Upper lobe of left lung (tissue), 6 donors: ENCODE data around the gene LEMD2. TPM values are rescaled to one million over a fixed set of nuclear protein-coding genes. Genes with fewer than 3 reads are reported as not detected.

Experiments
- ATAC-seq, 2 donors: fragments of 200-7000 bp; cut with Tn5 transposase; one replicate each; pipeline ENCODE4 v1.9.1; 2022; ENCODE audit warnings: mild to moderate bottlenecking in 2 of 2, moderate library complexity in 2 of 2; ENCODE audit not compliant: low FRiP score in 2 of 2
- DNase-seq, 2 donors: peaks; one replicate each; pipeline ENCODE4 v3.0.0-alpha.2; 2019 to 2020
- H3K27ac ChIP-seq, 4 donors: fragments of 200-600 bp; sonication (generic); one replicate each; pipeline ENCODE4 v1.5.1; 2016 to 2019
- H3K27me3 ChIP-seq, 4 donors: fragments of 200-600 bp; sonication (generic); one replicate each; pipeline ENCODE4 v1.5.1; 2017 to 2019
- H3K36me3 ChIP-seq, 4 donors: fragments of 200-600 bp; sonication (generic); one replicate each; pipeline ENCODE4 v1.5.1; 2016 to 2019
- H3K4me1 ChIP-seq, 4 donors: fragments of 200-600 bp; sonication (generic); one replicate each; pipeline ENCODE4 v1.5.1; 2018 to 2019
- H3K4me3 ChIP-seq, 4 donors: fragments of 200-600 bp; sonication (generic); one replicate each; pipeline ENCODE4 v1.5.1; 2017 to 2019; ENCODE audit warnings: mild to moderate bottlenecking in 2 of 4, moderate library complexity in 1 of 4
- H3K9me3 ChIP-seq, 4 donors: fragments of 200-600 bp; sonication (generic); one replicate each; pipeline ENCODE4 v1.5.1; 2018 to 2019
- CTCF ChIP-seq, 6 experiments: fragments of 450-650 bp in 4 of 6; fragments of 200-600 bp in 2 of 6; sonication (generic) in 2 of 6; IDR thresholded peaks; one replicate each; pipeline ENCODE4 v1.5.1; 2016 to 2019; ENCODE audit warnings: antibody characterized with exemption in 6 of 6
- EP300 ChIP-seq, 4 donors: sonication (generic); formaldehyde crosslinking; IDR thresholded peaks; one replicate each; pipeline ENCODE4 v1.5.1; 2017; ENCODE audit warnings: antibody characterized with exemption in 4 of 4, control low read depth in 2 of 4
- POLR2A ChIP-seq, 4 donors: fragments of 450-650 bp; IDR thresholded peaks; one replicate each; pipeline ENCODE4 v1.5.1; 2016 to 2017; ENCODE audit warnings: antibody characterized with exemption in 4 of 4, mild to moderate bottlenecking in 2 of 4
- POLR2AphosphoS5 ChIP-seq, 2 donors: sonication (generic); formaldehyde crosslinking; IDR thresholded peaks; one replicate each; pipeline ENCODE4 v1.5.1; 2017; ENCODE audit warnings: antibody characterized with exemption in 2 of 2
- WGBS, 2 donors: methylation state at CpG; one replicate each; pipeline ENCODE4 v1.1.5; 2017 to 2018; 5-methylcytosine and 5-hydroxymethylcytosine counted together
- total RNA-seq, 6 donors: library from RNA; depleted of rRNA in 4 of 6; stranded (reverse); fragments of >200 nt in 4 of 6; gene quantifications; one replicate each; pipeline versions ENCODE4 v1.1.0 to v1.2.1, GENCODE V29; 2016 to 2021
- donor health status: DM: no; HTN: no; CAD: no; lungs with moderate emphysema.
- donor health status: DM: no; HTN: yes; CAD: no; lungs with severe emphysema.

LEMD2 gene
- total RNA-seq, 6 donors from 2014 or later: 51.1 to 118 (median 66.2) TPM

GRCh38 chr6:33776186-33776585 is 12.7 kb downstream of the LEMD2 start:
- Histone ChIP-seq H3K27me3 (no peaks in the 10 kb centered on the region), H3K4me3 (no peak overlapping the region), H3K4me1 (peaks cover 17 to 20% (median 18%) of the 10 kb centered on the region in 4 donors), H3K36me3 (peaks cover 57 to 92% (median 90%) of the 10 kb centered on the region in 4 donors), H3K9me3 (no peaks in the 10 kb centered on the region), H3K27ac (no peak overlapping the region)
- TF ChIP-seq EP300 (IDR thresholded peaks at IDR 0.05): no peak
- no peak for TF ChIP-seq CTCF (IDR thresholded peaks at IDR 0.05)
- TF ChIP-seq POLR2A (IDR thresholded peaks at IDR 0.05): no peak
- no peak for TF ChIP-seq POLR2AphosphoS5 (IDR thresholded peaks at IDR 0.05)
- DNase-seq (no peak), ATAC-seq (no peak)
- 95 to 100% methylated on average over 4 of the region's 4 CpGs for WGBS, 2 donors

- DNase-seq (no peak), ATAC-seq (no peak)
- H3K4me3 ChIP-seq: no peak overlapping the region
- peaks cover 49 to 79% (median 76%) of the 10 kb centered on the region in 4 donors for H3K36me3 ChIP-seq
- no peaks in the 10 kb centered on the region for H3K27me3 ChIP-seq
- WGBS, 2 donors: 97 to 100% methylated on average over 3 of the region's 3 CpGs
- TF ChIP-seq POLR2AphosphoS5 (IDR thresholded peaks at IDR 0.05): no peak
- no peaks in the 10 kb centered on the region for H3K9me3 ChIP-seq
- peaks cover 27 to 32% (median 31%) of the 10 kb centered on the region in 4 donors for H3K4me1 ChIP-seq
- H3K27ac ChIP-seq: no peak overlapping the region
These were observed 14.2 kb downstream of the LEMD2 start for GRCh38 chr6:33774774-33775173.

GRCh38 chr6:33772902-33773472 is 15.9 kb downstream of the LEMD2 start:
- H3K9me3 ChIP-seq: no peaks in the 10 kb centered on the region
- 83 to 88% methylated on average over 4 to 6 of the region's 6 CpGs for WGBS, 2 donors
- peaks cover 31 to 61% (median 58%) of the 10 kb centered on the region in 4 donors for H3K36me3 ChIP-seq
- H3K4me1 ChIP-seq: peaks cover 35 to 45% (median 39%) of the 10 kb centered on the region in 4 donors
- peak overlapping the region in 1 of 4 donors; percentile 82 for H3K27ac ChIP-seq
- no peak for DNase-seq
- H3K27me3 ChIP-seq: no peaks in the 10 kb centered on the region
- no peak overlapping the region for H3K4me3 ChIP-seq
- TF ChIP-seq CTCF (IDR thresholded peaks at IDR 0.05): no peak
- TF ChIP-seq POLR2A (IDR thresholded peaks at IDR 0.05): no peak
- TF ChIP-seq EP300 (IDR thresholded peaks at IDR 0.05): no peak
- no peak for TF ChIP-seq POLR2AphosphoS5 (IDR thresholded peaks at IDR 0.05)
- no peak for ATAC-seq

- Histone ChIP-seq H3K4me1 (peaks cover 35 to 45% (median 39%) of the 10 kb centered on the region in 4 donors), H3K36me3 (peaks cover 24 to 54% (median 51%) of the 10 kb centered on the region in 4 donors), H3K27ac (peak overlapping the region; percentile 70 to 82 (median 76)), H3K27me3 (no peaks in the 10 kb centered on the region), H3K4me3 (no peak overlapping the region), H3K9me3 (no peaks in the 10 kb centered on the region)
- TF ChIP-seq POLR2AphosphoS5 (IDR thresholded peaks at IDR 0.05) (no peak), CTCF (IDR thresholded peaks at IDR 0.05) (no peak), EP300 (IDR thresholded peaks at IDR 0.05) (no peak), POLR2A (IDR thresholded peaks at IDR 0.05) (no peak)
- WGBS, 2 donors: 80 to 82% methylated on average over 8 to 24 of the region's 24 CpGs
- no peak for ATAC-seq
- DNase-seq: no peak
These were observed 16.7 kb downstream of the LEMD2 start for GRCh38 chr6:33772082-33772830.
